GM10847 (cell line): ENCODE data around the gene PCDH9.

ENCODE experiments used
- POLR2A ChIP-seq: IDR thresholded peaks from 2 replicates; pipeline ENCODE4 v1.6.1; 2011; ENCODE audit not compliant: insufficient read length; ENCODE audit errors: extremely low read depth

The PCDH9 gene

GRCh38 chr13:67151652-67152051, 78.5 kb downstream of the PCDH9 start:
- TF ChIP-seq POLR2A: no peak

GRCh38 chr13:67150608-67151007, 79.5 kb downstream of the PCDH9 start:
- no peak for TF ChIP-seq POLR2A

GRCh38 chr13:67148161-67148571, 82.0 kb downstream of the PCDH9 start:
- TF ChIP-seq POLR2A: no peak

GRCh38 chr13:67147342-67148133, 82.6 kb downstream of the PCDH9 start:
- TF ChIP-seq POLR2A: no peak

GRCh38 chr13:67146523-67147130, 83.5 kb downstream of the PCDH9 start:
- TF ChIP-seq POLR2A: no peak

- no peak for TF ChIP-seq POLR2A
Measured at GRCh38 chr13:67145950-67146349, 84.2 kb downstream of the PCDH9 start.

- no peak for TF ChIP-seq POLR2A
Measured at GRCh38 chr13:67143544-67144115, 86.5 kb downstream of the PCDH9 start.

GRCh38 chr13:67140006-67140405, 90.1 kb downstream of the PCDH9 start:
- TF ChIP-seq POLR2A: no peak

- no peak for TF ChIP-seq POLR2A
Measured at GRCh38 chr13:67139551-67139950, 90.6 kb downstream of the PCDH9 start.

- no peak for TF ChIP-seq POLR2A
Measured at GRCh38 chr13:67138970-67139369, 91.2 kb downstream of the PCDH9 start.

GRCh38 chr13:67137044-67137735, 92.9 kb downstream of the PCDH9 start:
- TF ChIP-seq POLR2A: no peak

GRCh38 chr13:67136157-67136556, 94.0 kb downstream of the PCDH9 start:
- no peak for TF ChIP-seq POLR2A

- no peak for TF ChIP-seq POLR2A
Measured at GRCh38 chr13:67135356-67135755, 94.8 kb downstream of the PCDH9 start.

GRCh38 chr13:67134417-67135129, 95.6 kb downstream of the PCDH9 start:
- TF ChIP-seq POLR2A: no peak

GRCh38 chr13:67133476-67133875, 96.7 kb downstream of the PCDH9 start:
- TF ChIP-seq POLR2A: no peak
